ENCODE results near the gene SRPK2.

The SRPK2 gene

DNA sequence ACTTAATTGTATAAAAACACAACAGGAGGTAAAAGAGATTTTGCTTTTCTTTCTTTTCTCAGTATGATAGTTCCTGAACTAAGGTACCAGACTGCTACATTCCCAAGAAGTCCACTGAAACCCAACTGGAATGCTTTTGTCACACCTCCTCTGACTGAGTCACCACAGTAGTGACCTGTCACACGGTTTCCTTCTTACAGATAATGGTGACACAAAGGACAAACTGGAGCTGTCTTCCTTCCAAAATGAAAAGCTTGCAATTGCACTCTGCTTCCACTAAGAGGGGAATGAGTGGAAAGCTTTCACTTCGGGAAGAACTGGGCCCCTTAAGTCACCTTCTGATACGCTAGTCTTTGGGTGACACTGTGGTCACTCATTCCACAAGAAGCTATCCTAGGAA lies 252.5 kb downstream of the SRPK2 start:
- Histone ChIP-seq H3K4me3 (ENCODE audit: low read length, poor library complexity, severe bottlenecking) (no peak overlapping the region), H3K36me3 (ENCODE audit: insufficient read depth, low read length) (peaks cover 77% of the 10 kb centered on the region; the same call in 1 of the 2 replicates), H3K4me2 (ENCODE audit: low read depth, low read length, poor library complexity, severe bottlenecking) (no peak overlapping the region), H3K9ac (ENCODE audit: low read depth, low read length, poor library complexity, severe bottlenecking) (no peak overlapping the region), H4K20me1 (ENCODE audit: insufficient read depth, low read length, poor library complexity, severe bottlenecking) (peaks cover 5% of the 10 kb centered on the region), H3K4me1 (ENCODE audit: insufficient read depth, low read length, poor library complexity, severe bottlenecking) (no peaks in the 10 kb centered on the region), H3K27me3 (ENCODE audit: insufficient read depth, low read length, poor library complexity, severe bottlenecking) (no peaks in the 10 kb centered on the region), H3K79me2 (ENCODE audit: insufficient read depth, low read length) (peaks cover 32% of the 10 kb centered on the region), H3F3A (ENCODE audit: low read depth) (no peaks in the 10 kb centered on the region), H2AFZ (ENCODE audit: low read length) (no peak overlapping the region), H3K9me3 (ENCODE audit: insufficient read depth, low read depth, low read length) (no peaks in the 10 kb centered on the region), H3K9me2 (replicated peaks; ENCODE audit: low read depth, low read length) (no peaks in the 10 kb centered on the region)
- TF ChIP-seq, protein P1, sequence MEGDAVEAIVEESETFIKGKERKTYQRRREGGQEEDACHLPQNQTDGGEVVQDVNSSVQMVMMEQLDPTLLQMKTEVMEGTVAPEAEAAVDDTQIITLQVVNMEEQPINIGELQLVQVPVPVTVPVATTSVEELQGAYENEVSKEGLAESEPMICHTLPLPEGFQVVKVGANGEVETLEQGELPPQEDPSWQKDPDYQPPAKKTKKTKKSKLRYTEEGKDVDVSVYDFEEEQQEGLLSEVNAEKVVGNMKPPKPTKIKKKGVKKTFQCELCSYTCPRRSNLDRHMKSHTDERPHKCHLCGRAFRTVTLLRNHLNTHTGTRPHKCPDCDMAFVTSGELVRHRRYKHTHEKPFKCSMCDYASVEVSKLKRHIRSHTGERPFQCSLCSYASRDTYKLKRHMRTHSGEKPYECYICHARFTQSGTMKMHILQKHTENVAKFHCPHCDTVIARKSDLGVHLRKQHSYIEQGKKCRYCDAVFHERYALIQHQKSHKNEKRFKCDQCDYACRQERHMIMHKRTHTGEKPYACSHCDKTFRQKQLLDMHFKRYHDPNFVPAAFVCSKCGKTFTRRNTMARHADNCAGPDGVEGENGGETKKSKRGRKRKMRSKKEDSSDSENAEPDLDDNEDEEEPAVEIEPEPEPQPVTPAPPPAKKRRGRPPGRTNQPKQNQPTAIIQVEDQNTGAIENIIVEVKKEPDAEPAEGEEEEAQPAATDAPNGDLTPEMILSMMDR (conservative IDR thresholded peaks at IDR 0.05; ENCODE audit: low read length) = no peak
- no peak for TF ChIP-seq EZH2phosphoT487 (IDR thresholded peaks at IDR 0.05; ENCODE audit: borderline replicate concordance)

GRCh38 chr7:105133986-105134655 lies 254.6 kb downstream of the SRPK2 start:
- Histone ChIP-seq H3K4me1 (ENCODE audit: insufficient read depth, low read length, poor library complexity, severe bottlenecking) (peaks cover 6% of the 10 kb centered on the region), H2AFZ (ENCODE audit: low read length) (no peak overlapping the region), H3K79me2 (ENCODE audit: insufficient read depth, low read length) (peaks cover 23% of the 10 kb centered on the region), H4K20me1 (ENCODE audit: insufficient read depth, low read length, poor library complexity, severe bottlenecking) (peaks cover 5% of the 10 kb centered on the region), H3K36me3 (ENCODE audit: insufficient read depth, low read length) (peaks cover 80% of the 10 kb centered on the region; the same call in 1 of the 2 replicates), H3K9me3 (ENCODE audit: insufficient read depth, low read depth, low read length) (no peaks in the 10 kb centered on the region), H3K9me2 (replicated peaks; ENCODE audit: low read depth, low read length) (no peaks in the 10 kb centered on the region), H3K4me3 (ENCODE audit: low read length, poor library complexity, severe bottlenecking) (no peak overlapping the region), H3K9ac (ENCODE audit: low read depth, low read length, poor library complexity, severe bottlenecking) (no peak overlapping the region), H3K4me2 (ENCODE audit: low read depth, low read length, poor library complexity, severe bottlenecking) (no peak overlapping the region), H3F3A (ENCODE audit: low read depth) (no peaks in the 10 kb centered on the region), H3K27me3 (ENCODE audit: insufficient read depth, low read length, poor library complexity, severe bottlenecking) (no peaks in the 10 kb centered on the region)
- TF ChIP-seq, protein P1 (conservative IDR thresholded peaks at IDR 0.05; ENCODE audit: low read length) = no peak
- no peak for TF ChIP-seq EZH2phosphoT487 (IDR thresholded peaks at IDR 0.05; ENCODE audit: borderline replicate concordance)

- H3K9ac ChIP-seq (ENCODE audit: low read depth, low read length, poor library complexity, severe bottlenecking) = no peak overlapping the region
- H2AFZ ChIP-seq (ENCODE audit: low read length) = no peak overlapping the region
- H3K36me3 ChIP-seq (ENCODE audit: insufficient read depth, low read length) = peaks cover 76% of the 10 kb centered on the region; the same call in 1 of the 2 replicates
- H3K79me2 ChIP-seq (ENCODE audit: insufficient read depth, low read length) = peaks cover 23% of the 10 kb centered on the region
- TF ChIP-seq EZH2phosphoT487 (IDR thresholded peaks at IDR 0.05; ENCODE audit: borderline replicate concordance) = no peak
- TF ChIP-seq, protein P1 (conservative IDR thresholded peaks at IDR 0.05; ENCODE audit: low read length) = no peak
- no peak overlapping the region for H3K4me3 ChIP-seq (ENCODE audit: low read length, poor library complexity, severe bottlenecking)
- no peaks in the 10 kb centered on the region for H3K9me3 ChIP-seq (ENCODE audit: insufficient read depth, low read depth, low read length)
- no peaks in the 10 kb centered on the region for H3F3A ChIP-seq (ENCODE audit: low read depth)
- no peaks in the 10 kb centered on the region for H3K9me2 ChIP-seq (replicated peaks; ENCODE audit: low read depth, low read length)
- no peak overlapping the region for H3K4me2 ChIP-seq (ENCODE audit: low read depth, low read length, poor library complexity, severe bottlenecking)
- H4K20me1 ChIP-seq (ENCODE audit: insufficient read depth, low read length, poor library complexity, severe bottlenecking) = peaks cover 5% of the 10 kb centered on the region
- H3K27me3 ChIP-seq (ENCODE audit: insufficient read depth, low read length, poor library complexity, severe bottlenecking) = no peaks in the 10 kb centered on the region
- H3K4me1 ChIP-seq (ENCODE audit: insufficient read depth, low read length, poor library complexity, severe bottlenecking) = peaks cover 6% of the 10 kb centered on the region
These were observed 255.4 kb downstream of the SRPK2 start for GRCh38 chr7:105133358-105133757.

All from Loucy (cell line).